HUES64 (cell line): Measurements from ENCODE around the gene ALDH1A3.

Experiments
- H3K27ac ChIP-seq: 2 replicates; pipeline ENCODE4 v1.7.0; 2013; ENCODE audit warnings: low read depth, low read length, inconsistent platforms
- H3K27me3 ChIP-seq: 2 replicates; pipeline ENCODE4 v1.6.1; 2013; ENCODE audit warnings: mild to moderate bottlenecking, low read length; ENCODE audit not compliant: insufficient read depth
- H3K36me3 ChIP-seq: 2 replicates; pipeline ENCODE4 v1.6.1; 2013; ENCODE audit warnings: mild to moderate bottlenecking, low read length; ENCODE audit not compliant: insufficient read depth
- H3K4me1 ChIP-seq: 2 replicates; pipeline ENCODE4 v1.6.1; 2013; ENCODE audit warnings: mild to moderate bottlenecking, low read length, moderate library complexity; ENCODE audit not compliant: insufficient read depth
- H3K4me3 ChIP-seq: 2 replicates; pipeline ENCODE4 v1.5.1; 2013; ENCODE audit warnings: mild to moderate bottlenecking, low read length, moderate library complexity
- H3K9ac ChIP-seq: 2 replicates; pipeline ENCODE4 v1.6.1; 2013; ENCODE audit warnings: mild to moderate bottlenecking, low read depth, low read length
- H3K9me3 ChIP-seq: 2 replicates; pipeline ENCODE4 v1.6.1; 2013; ENCODE audit warnings: low read depth, low read length; ENCODE audit not compliant: insufficient read depth
- WGBS: fragments of 150-250, 120-280 bp; methylation state at CpG from one replicate; pipeline ENCODE4 v1.1.7; 2013; ENCODE audit warnings: missing lambda C conversion rate; 5-methylcytosine and 5-hydroxymethylcytosine counted together

ALDH1A3 gene

DNA sequence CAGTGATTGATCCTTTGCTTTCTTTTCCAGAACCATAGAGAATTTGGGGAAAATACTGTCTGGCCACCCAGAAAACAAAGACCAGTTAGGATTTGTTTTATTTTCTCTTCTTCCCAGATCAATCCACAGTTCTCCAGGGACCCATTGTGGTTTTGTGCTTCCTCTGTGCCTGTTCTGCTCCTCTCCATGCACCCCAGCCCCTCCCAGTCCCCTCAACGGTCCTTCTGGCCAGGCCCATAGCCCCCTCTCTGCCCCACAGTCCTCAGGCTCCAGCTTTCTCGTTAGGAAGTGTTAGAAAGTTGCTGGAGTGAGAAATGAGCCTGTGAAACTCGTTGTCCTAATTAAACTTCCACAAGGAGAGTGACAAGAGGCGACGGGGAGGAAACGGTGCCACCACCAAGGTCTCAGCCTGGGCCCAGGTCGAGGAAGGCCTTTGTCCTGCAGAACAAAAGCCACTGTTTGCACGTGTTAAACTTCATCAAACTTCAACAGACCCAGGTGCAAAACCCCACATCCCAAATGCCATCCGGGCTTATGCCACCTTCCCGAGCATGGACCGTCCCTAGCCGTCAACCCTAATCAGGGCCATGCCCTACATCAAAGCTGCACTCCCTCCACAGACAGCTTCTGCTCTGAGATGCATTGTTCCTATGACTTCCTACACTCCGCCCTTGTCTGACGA lies 18.7 kb upstream of the ALDH1A3 start:
- Histone ChIP-seq H3K4me1 (no peaks in the 10 kb centered on the region), H3K9ac (no peak overlapping the region), H3K27me3 (no peaks in the 10 kb centered on the region), H3K9me3 (peaks cover 7% of the 10 kb centered on the region; the same call in 1 of the 2 replicates), H3K36me3 (no peaks in the 10 kb centered on the region), H3K4me3 (no peak overlapping the region), H3K27ac (no peak overlapping the region)
- 84% methylated on average over 14 of the region's 14 CpGs for WGBS

DNA sequence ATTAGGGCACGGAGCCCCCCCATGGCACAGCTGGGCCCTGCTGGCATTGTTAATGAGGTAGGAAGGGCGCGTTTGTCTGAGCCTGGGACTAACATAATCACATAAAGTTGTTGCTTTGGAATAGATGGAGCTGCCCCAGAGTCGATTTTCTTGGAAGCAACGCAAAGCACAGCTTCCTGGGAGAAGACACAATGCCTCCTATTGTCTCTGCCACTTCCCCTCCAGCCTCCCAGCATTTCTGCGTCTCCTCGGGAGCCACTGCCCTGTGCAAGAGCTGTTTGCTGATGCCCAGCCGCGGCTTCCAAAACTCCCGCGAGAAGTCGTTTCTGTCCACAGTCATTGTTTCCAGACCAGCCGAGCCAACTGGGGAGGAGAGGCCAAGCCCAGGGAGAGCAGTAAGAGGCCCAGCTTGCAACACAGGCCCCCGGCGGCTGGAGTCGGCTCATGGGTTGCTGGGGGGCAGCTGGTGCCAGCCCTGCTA lies 18.1 kb upstream of the ALDH1A3 start:
- Histone ChIP-seq H3K4me3 (no peak overlapping the region), H3K9me3 (peaks cover 7% of the 10 kb centered on the region; the same call in 1 of the 2 replicates), H3K27me3 (no peaks in the 10 kb centered on the region), H3K4me1 (no peaks in the 10 kb centered on the region), H3K36me3 (no peaks in the 10 kb centered on the region), H3K9ac (no peak overlapping the region), H3K27ac (no peak overlapping the region)
- 91% methylated on average over 16 of the region's 16 CpGs for WGBS

DNA sequence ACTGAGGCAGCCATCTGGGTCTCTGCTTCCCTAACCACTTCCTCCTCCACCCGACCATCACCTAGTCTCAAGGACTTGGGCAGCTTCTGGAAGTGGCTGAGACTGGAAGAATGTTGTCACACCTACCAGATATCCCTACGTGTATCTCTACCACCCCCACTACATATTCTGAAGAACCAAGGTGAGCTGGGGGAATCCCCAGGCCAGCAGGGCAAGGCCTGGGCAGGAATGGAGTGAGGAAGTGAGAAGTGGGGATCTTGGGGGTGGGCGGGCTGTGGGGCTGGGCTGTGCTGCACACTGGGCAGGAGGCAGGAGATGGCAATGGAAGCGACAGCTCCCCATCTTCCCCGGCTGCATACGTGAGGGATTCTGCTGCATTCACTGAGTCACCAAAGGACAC lies 17.5 kb upstream of the ALDH1A3 start:
- 96% methylated on average over 6 of the region's 6 CpGs for WGBS
- H3K9ac ChIP-seq = no peak overlapping the region
- H3K4me3 ChIP-seq = no peak overlapping the region
- peaks cover 7% of the 10 kb centered on the region; the same call in 1 of the 2 replicates for H3K9me3 ChIP-seq
- H3K27me3 ChIP-seq = no peaks in the 10 kb centered on the region
- no peaks in the 10 kb centered on the region for H3K36me3 ChIP-seq
- H3K27ac ChIP-seq = no peak overlapping the region
- H3K4me1 ChIP-seq = no peaks in the 10 kb centered on the region

DNA sequence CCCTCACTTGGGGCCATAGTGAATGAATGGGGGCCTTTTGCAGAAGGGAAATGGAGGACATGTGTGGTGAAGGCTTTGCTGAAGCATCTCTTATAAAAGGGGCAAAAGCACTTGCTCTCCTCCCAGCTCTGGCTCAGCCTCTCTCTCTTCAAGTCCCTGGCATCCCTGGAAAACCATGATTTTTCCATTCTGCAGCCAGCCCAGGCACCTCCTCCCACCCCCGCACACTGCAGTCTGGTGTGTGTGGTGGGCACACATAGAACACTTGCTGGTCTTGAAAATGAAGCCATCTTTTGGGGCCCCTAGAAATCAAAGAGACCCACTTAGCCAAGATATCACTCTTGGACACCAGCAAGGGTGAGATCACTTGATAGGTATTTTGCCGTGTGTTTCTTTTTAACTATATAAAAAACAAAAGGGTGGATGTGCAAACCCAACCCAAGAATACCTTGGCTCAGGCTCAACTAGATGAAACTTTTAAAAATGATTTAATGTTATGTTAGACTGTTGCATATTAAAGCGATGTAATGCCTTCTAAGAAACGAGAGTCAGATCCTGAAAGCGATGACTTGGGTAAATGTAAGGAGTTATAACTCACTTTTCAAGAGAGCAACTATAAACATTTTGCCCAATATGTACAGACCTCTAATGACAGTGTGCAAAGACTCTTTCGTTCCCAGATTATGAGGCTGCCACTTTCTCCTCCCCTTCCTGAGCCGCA lies 16.4 kb upstream of the ALDH1A3 start:
- Histone ChIP-seq H3K9me3 (peaks cover 7% of the 10 kb centered on the region; the same call in 1 of the 2 replicates), H3K36me3 (no peaks in the 10 kb centered on the region), H3K27ac (no peak overlapping the region), H3K27me3 (no peaks in the 10 kb centered on the region), H3K9ac (no peak overlapping the region), H3K4me3 (no peak overlapping the region), H3K4me1 (no peaks in the 10 kb centered on the region)
- WGBS = 93% methylated on average over 5 of the region's 7 CpGs

DNA sequence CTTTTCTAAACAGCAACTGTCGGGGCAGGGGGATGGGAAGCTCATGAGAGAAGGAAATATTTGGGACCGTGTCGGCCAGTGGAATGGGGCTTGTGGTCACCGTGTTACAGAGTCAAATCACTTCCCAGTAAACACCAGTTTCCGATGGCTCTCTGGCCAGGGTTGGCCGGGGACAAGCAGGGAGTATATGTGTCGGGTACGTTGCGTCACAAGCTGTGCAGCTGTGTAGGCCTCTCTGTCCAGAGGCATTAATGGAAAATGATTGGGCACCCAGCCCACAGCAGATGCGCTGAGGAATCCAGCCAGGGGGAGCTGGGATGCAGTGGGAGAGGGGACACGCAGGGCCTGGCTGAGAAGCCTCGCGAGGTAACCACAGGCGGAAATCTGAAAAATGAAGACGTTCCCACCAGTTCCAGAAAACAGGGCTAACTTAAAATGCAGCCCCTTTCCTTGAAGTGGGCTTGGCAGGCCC lies 15.8 kb upstream of the ALDH1A3 start:
- 89% methylated on average over 15 of the region's 15 CpGs for WGBS

DNA sequence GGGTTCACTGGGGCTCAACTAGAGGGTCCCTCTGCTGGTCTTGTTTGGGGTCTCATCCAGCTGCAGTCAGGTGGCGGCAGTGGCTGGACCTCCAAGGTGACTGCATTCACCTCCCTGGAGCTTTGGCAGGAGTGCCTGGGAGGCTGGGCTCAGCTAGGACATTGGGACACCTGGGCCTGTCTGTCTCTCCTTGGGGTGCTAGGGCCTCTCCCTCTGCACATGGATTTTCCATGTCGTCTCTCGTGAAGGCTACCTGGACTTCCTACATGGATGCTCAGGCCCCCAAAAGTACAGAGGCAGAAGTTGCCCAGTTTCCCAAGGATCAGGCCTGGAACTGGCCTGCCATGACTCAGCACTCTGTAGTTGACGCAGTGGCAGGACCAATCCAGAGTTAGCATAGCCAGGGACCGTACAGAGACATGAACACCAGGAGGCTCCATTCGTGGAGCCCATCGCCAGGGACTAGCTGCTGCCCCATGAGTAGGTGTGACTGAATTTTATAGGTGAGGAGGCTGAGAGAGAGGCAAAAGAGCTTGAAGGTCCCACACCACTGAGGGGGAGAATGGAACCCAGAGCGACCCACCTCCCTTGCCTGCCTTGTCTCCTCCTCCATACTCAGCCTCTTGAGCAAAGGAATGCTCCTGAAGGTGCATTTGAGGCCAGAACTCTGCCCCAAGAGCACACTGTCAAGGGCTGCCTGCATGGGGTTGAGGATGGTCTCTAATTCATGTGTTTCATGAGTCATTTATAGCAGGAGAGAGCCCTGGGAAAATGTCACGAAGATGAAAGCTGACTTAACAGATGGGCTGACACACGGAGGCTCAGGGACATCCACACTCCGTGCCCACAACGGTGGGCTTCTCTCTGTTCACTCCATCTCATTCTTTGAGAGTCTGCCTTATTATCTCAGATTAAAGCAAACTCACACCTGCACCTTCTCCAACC lies 13.0 kb upstream of the ALDH1A3 start:
- no peak overlapping the region for H3K9ac ChIP-seq
- H3K4me1 ChIP-seq = no peaks in the 10 kb centered on the region
- no peaks in the 10 kb centered on the region for H3K36me3 ChIP-seq
- no peak overlapping the region for H3K4me3 ChIP-seq
- no peaks in the 10 kb centered on the region for H3K9me3 ChIP-seq
- no peaks in the 10 kb centered on the region for H3K27me3 ChIP-seq
- no peak overlapping the region for H3K27ac ChIP-seq
- 93% methylated on average over 12 of the region's 12 CpGs for WGBS

More for the DNA sequence above, 15.8 kb upstream of the ALDH1A3 start:
- no peak overlapping the region for H3K9ac ChIP-seq
- H3K9me3 ChIP-seq = peaks cover 7% of the 10 kb centered on the region; the same call in 1 of the 2 replicates
- H3K4me3 ChIP-seq = no peak overlapping the region
- no peaks in the 10 kb centered on the region for H3K27me3 ChIP-seq
- no peak overlapping the region for H3K27ac ChIP-seq
- no peaks in the 10 kb centered on the region for H3K36me3 ChIP-seq
- H3K4me1 ChIP-seq = no peaks in the 10 kb centered on the region

DNA sequence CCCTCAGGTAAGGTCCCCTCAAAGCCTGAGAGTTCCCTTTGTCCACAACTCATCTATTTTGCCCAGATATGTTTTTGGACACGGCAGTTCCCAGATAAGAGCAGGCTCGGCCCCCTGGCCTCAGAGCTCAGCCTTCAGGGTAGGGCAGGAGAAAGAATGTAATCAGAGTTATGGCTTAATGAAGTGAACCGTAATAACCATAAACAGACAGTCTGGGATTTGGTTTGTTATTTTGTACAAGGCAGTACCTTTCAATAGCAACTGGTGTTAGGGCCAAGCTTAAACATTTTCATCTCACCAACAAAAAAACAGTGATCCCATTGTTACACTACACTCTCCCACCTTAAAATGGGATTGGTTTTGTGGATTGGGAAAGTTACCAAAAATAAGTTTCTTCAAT lies 12.2 kb upstream of the ALDH1A3 start:
- H3K9me3 ChIP-seq = no peaks in the 10 kb centered on the region
- no peaks in the 10 kb centered on the region for H3K4me1 ChIP-seq
- H3K9ac ChIP-seq = no peak overlapping the region
- WGBS = 92% methylated on average over 3 of the region's 3 CpGs
- no peaks in the 10 kb centered on the region for H3K36me3 ChIP-seq
- no peaks in the 10 kb centered on the region for H3K27me3 ChIP-seq
- no peak overlapping the region for H3K27ac ChIP-seq
- no peak overlapping the region for H3K4me3 ChIP-seq

DNA sequence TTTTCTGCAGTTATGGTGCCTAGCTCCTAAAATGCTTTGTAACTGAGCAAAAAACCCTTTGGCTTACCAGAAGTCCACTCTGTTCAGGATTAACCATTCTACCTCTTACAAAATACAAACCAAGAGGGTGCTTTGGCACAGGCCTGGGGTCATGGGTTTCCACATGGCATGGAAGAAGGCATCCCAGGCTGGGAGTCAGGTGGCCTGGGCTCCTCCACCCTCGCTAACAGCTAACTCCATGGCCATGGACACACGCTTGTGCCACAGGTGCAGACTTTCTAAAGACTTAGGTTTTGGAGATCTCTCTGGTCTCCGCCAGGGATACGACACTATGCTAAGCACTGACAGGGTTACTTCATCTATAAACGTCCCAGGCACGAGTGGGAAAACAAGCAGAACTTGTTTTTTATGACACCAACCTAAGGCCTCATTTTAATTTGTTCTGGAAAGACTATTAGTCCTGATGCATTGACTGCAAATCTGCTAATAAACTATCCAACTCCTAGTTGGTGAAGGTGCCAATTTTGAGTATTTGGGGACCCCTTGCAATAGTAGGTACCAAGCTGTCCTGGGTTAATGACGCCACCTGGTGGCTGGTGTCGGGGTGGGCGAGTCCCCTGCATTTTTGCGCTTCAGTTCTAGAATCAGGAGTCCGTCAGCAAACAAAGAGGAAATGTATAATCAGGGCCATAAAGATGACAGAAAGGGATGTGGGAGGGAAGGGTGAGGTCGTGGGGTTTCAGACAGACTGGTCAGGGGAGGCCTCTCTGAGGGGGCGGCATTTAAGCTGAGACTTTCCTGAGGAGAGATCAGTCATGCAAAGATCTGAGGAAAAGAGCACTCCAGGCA lies 10.3 kb upstream of the ALDH1A3 start:
- Histone ChIP-seq H3K27me3 (peaks cover 6% of the 10 kb centered on the region; the same call in 1 of the 2 replicates), H3K36me3 (no peaks in the 10 kb centered on the region), H3K9ac (no peak overlapping the region), H3K4me1 (no peaks in the 10 kb centered on the region), H3K9me3 (no peaks in the 10 kb centered on the region), H3K27ac (no peak overlapping the region), H3K4me3 (no peak overlapping the region)
- 69% methylated on average over 13 of the region's 13 CpGs for whole genome bisulfite sequencing

DNA sequence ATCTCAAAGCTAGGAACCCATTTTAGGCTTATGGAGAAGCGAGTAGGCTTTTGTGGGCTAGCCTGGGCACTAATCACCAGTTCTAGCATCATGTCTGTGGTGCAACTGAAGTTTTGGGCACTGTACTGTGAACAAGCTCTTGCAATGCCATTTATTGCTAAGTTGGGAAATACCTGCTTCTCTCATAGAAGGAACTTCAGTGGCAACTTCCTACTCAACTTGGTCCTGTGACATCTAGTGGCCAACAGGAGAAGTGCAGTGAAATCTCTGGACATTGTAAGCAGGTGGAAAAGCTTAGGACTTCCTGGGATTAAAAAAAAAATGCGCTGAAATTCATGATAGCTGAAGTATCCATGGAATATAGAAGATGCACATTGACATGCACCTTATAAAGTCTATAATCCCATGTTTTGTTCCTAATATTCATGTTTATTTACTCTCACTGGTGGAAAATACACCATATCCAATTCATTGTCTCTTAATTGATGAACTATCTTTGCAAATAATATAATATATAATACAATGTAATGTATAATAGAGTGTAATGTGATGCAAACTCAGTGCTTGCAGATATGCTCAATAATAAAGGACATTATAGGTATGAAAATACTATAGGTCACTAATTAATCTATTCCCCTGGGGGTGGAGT lies 6.5 kb upstream of the ALDH1A3 start:
- H3K9ac ChIP-seq = no peak overlapping the region
- no peaks in the 10 kb centered on the region for H3K4me1 ChIP-seq
- no peak overlapping the region for H3K27ac ChIP-seq
- H3K9me3 ChIP-seq = no peaks in the 10 kb centered on the region
- H3K4me3 ChIP-seq = no peak overlapping the region
- WGBS = 49% methylated on average over 2 of the region's 2 CpGs
- H3K36me3 ChIP-seq = no peaks in the 10 kb centered on the region
- peaks cover 37% of the 10 kb centered on the region for H3K27me3 ChIP-seq

DNA sequence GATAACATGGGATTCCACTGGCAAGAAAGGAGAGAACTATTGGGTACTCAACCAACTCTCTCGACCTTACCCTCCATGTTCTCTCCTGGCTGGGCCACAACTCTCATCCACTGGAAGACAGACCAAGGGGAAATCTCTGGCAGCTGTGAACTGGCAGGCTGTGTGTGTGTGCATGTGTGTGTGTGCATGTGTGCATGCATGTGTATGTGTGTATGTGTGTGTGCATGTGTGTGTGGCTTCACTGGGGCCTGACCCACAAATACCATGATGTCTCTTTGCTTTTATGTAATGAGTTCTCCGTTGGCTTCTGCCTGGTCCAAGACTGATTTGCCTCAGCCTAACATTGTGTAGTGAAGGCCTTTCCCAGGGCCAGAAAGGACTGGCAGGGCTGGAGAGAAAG lies 4.1 kb upstream of the ALDH1A3 start:
- Histone ChIP-seq H3K4me3 (no peak overlapping the region), H3K4me1 (peaks cover 7% of the 10 kb centered on the region; the same call in 1 of the 2 replicates), H3K9me3 (no peaks in the 10 kb centered on the region), H3K27me3 (peaks cover 60% of the 10 kb centered on the region), H3K27ac (no peak overlapping the region), H3K36me3 (no peaks in the 10 kb centered on the region), H3K9ac (no peak overlapping the region)
- WGBS = 82% methylated on average over 2 of the region's 2 CpGs
